ENCODE results near the gene LGALS8.
"Not testable (repeated sequence)": the region's sequence is repeated elsewhere in the genome, so short reads cannot be mapped to it uniquely, and the experiment has no call there.

LGALS8 gene

GRCh38 chr1:236523704-236524141 is at the start of gene LGALS8:
LGALS8 (plus strand) TSS chr1:236523982; CDS start chr1:236526071, 2,089 bp downstream.
- peak; percentile 79 to 88 for DNase-seq (ENCODE audit: low read depth in 2 of 2)

GRCh38 chr1:236476019-236476418 is 47.8 kb upstream of the LGALS8 start:
- DNase-seq (ENCODE audit: low read depth in 2 of 2), result no peak

- no peak for DNase-seq (ENCODE audit: low read depth in 2 of 2)
Measured at GRCh38 chr1:236480758-236481436, 42.9 kb upstream of the LGALS8 start.

- DNase-seq (ENCODE audit: low read depth in 2 of 2), result no peak
Measured at GRCh38 chr1:236484310-236484971, 39.3 kb upstream of the LGALS8 start.

- DNase-seq (ENCODE audit: low read depth in 2 of 2), result no peak
Measured at GRCh38 chr1:236486356-236487002, 37.3 kb upstream of the LGALS8 start.

- not testable (repeated sequence) for DNase-seq (ENCODE audit: low read depth in 2 of 2)
Measured at GRCh38 chr1:236489161-236489560, 34.6 kb upstream of the LGALS8 start.

GRCh38 chr1:236489710-236490377 is 33.9 kb upstream of the LGALS8 start:
- no peak for DNase-seq (ENCODE audit: low read depth in 2 of 2)

GRCh38 chr1:236491469-236492136 is 32.2 kb upstream of the LGALS8 start:
- no peak for DNase-seq (ENCODE audit: low read depth in 2 of 2)

- DNase-seq (ENCODE audit: low read depth in 2 of 2), result no peak
Measured at GRCh38 chr1:236492378-236492777, 31.4 kb upstream of the LGALS8 start.

- DNase-seq (ENCODE audit: low read depth in 2 of 2), result no peak
Measured at GRCh38 chr1:236494082-236494481, 29.7 kb upstream of the LGALS8 start.

GRCh38 chr1:236494586-236495466 is 29.0 kb upstream of the LGALS8 start:
- DNase-seq (ENCODE audit: low read depth in 2 of 2), result no peak

- DNase-seq (ENCODE audit: low read depth in 2 of 2), result no peak
Measured at GRCh38 chr1:236495467-236496112, 28.2 kb upstream of the LGALS8 start.

- DNase-seq (ENCODE audit: low read depth in 2 of 2), result no peak
Measured at GRCh38 chr1:236497908-236498307, 25.9 kb upstream of the LGALS8 start.

GRCh38 chr1:236501093-236501492 is 22.7 kb upstream of the LGALS8 start:
- DNase-seq (ENCODE audit: low read depth in 2 of 2), result no peak

- DNase-seq (ENCODE audit: low read depth in 2 of 2), result no peak
Measured at GRCh38 chr1:236502579-236502971, 21.2 kb upstream of the LGALS8 start.

GRCh38 chr1:236502972-236503639 is 20.7 kb upstream of the LGALS8 start:
- no peak for DNase-seq (ENCODE audit: low read depth in 2 of 2)

- not testable (repeated sequence) for DNase-seq (ENCODE audit: low read depth in 2 of 2)
Measured at GRCh38 chr1:236504338-236504737, 19.4 kb upstream of the LGALS8 start.

GRCh38 chr1:236507022-236507700 is 16.6 kb upstream of the LGALS8 start:
- DNase-seq (ENCODE audit: low read depth in 2 of 2), result no peak

- DNase-seq (ENCODE audit: low read depth in 2 of 2), result no peak
Measured at GRCh38 chr1:236508593-236509027, 15.2 kb upstream of the LGALS8 start.

Data from activated CD4-positive, alpha-beta T cell treated with anti-CD3 and anti-CD28 coated beads for 24 hours (primary cell).